NCI-H460 (cell line): ENCODE data around the gene CHRM4. TPM values are rescaled to one million over a fixed set of nuclear protein-coding genes. Genes with fewer than 3 reads are reported as not detected.

Source experiments
- DNase-seq: peaks from one replicate; pipeline ENCODE4 v3.0.0-alpha.2; 2016; ENCODE audit warnings: low read depth; ENCODE audit errors: extremely low read depth
- polyA plus RNA-seq: library from polyadenylated mRNA; depleted of rRNA; stranded (reverse); fragments of >200 nt; gene quantifications from 2 replicates; pipeline ENCODE4 v1.2.3, GENCODE V29; 2014; cell fraction: nucleus; rRNA removed
- total RNA-seq: library from RNA; depleted of rRNA; stranded (reverse); fragments of >200 nt; shearing (Covaris generic); gene quantifications from 2 replicates; pipeline ENCODE4 v1.2.3, GENCODE V29; 2014; rRNA removed

Gene CHRM4
- total RNA-seq: not detected in 2 replicates
- not detected in 2 replicates for polyA plus RNA-seq

GRCh38 chr11:46391578-46392420 lies at the start of gene CHRM4:
TSS of gene CHRM4 (minus strand) at chr11:46391776. CDS start at chr11:46386557, 5,219 bp downstream.
- no peak for DNase-seq

- no peak for DNase-seq
Measured at GRCh38 chr11:46438211-46438610, 46.6 kb upstream of the CHRM4 start.

GRCh38 chr11:46437122-46437689 lies 45.6 kb upstream of the CHRM4 start:
- DNase-seq: no peak

- DNase-seq: no peak
Measured at GRCh38 chr11:46436113-46436512, 44.5 kb upstream of the CHRM4 start.

- DNase-seq: no peak
Measured at GRCh38 chr11:46435679-46436078, 44.1 kb upstream of the CHRM4 start.

GRCh38 chr11:46431211-46431610 lies 39.6 kb upstream of the CHRM4 start:
- no peak for DNase-seq

GRCh38 chr11:46429717-46430116 lies 38.1 kb upstream of the CHRM4 start:
- DNase-seq: no peak

GRCh38 chr11:46427364-46427763 lies 35.8 kb upstream of the CHRM4 start:
- DNase-seq: no peak

GRCh38 chr11:46426233-46426991 lies 34.8 kb upstream of the CHRM4 start:
- no peak for DNase-seq

GRCh38 chr11:46422588-46422987 lies 31.0 kb upstream of the CHRM4 start:
- DNase-seq: no peak

- DNase-seq: no peak
Measured at GRCh38 chr11:46421257-46421880, 29.8 kb upstream of the CHRM4 start.

GRCh38 chr11:46420513-46420912 lies 28.9 kb upstream of the CHRM4 start:
- DNase-seq: no peak

- no peak for DNase-seq
Measured at GRCh38 chr11:46418751-46419150, 27.2 kb upstream of the CHRM4 start.

- no peak for DNase-seq
Measured at GRCh38 chr11:46417711-46418110, 26.1 kb upstream of the CHRM4 start.

- no peak for DNase-seq
Measured at GRCh38 chr11:46414879-46415278, 23.3 kb upstream of the CHRM4 start.

GRCh38 chr11:46414466-46414796 lies 22.9 kb upstream of the CHRM4 start:
- no peak for DNase-seq

- DNase-seq: no peak
Measured at GRCh38 chr11:46413760-46414465, 22.3 kb upstream of the CHRM4 start.

- no peak for DNase-seq
Measured at GRCh38 chr11:46410021-46410420, 18.4 kb upstream of the CHRM4 start.

GRCh38 chr11:46408407-46408986 lies 16.9 kb upstream of the CHRM4 start:
- no peak for DNase-seq

- no peak for DNase-seq
Measured at GRCh38 chr11:46407635-46408034, 16.1 kb upstream of the CHRM4 start.
